Hepatocyte (in vitro differentiated cells): ENCODE measurements around the gene EXPH5. TPM values are rescaled to one million over a fixed set of nuclear protein-coding genes. Genes with fewer than 3 reads are reported as not detected.

Source experiments
- DNase-seq: peaks from one replicate; pipeline ENCODE4 v3.0.0-alpha.2; 2016; ENCODE audit warnings: low spot score
- H2AFZ ChIP-seq: fragments of 200-600 bp; sonication (generic); 2 replicates; pipeline ENCODE4 v1.6.0; 2016; ENCODE audit warnings: antibody characterized with exemption, mild to moderate bottlenecking
- H3K27ac ChIP-seq: fragments of 200-600 bp; sonication (generic); 2 replicates; pipeline ENCODE4 v1.5.1; 2016; ENCODE audit warnings: mild to moderate bottlenecking
- H3K27me3 ChIP-seq: fragments of 200-600 bp; sonication (generic); 2 replicates; pipeline ENCODE4 v1.6.1; 2016
- H3K36me3 ChIP-seq: fragments of 200-600 bp; sonication (generic); replicated peaks from 2 replicates; pipeline ENCODE4 v1.5.1; 2016; ENCODE audit warnings: low read depth; ENCODE audit not compliant: insufficient read depth
- H3K4me1 ChIP-seq: fragments of 200-600 bp; sonication (generic); 2 replicates; pipeline ENCODE4 v1.5.1; 2016; ENCODE audit warnings: mild to moderate bottlenecking, moderate library complexity; ENCODE audit not compliant: insufficient read depth
- H3K4me2 ChIP-seq: fragments of 200-600 bp; sonication (generic); 2 replicates; pipeline ENCODE4 v1.6.0; 2016
- H3K4me3 ChIP-seq: fragments of 200-600 bp; sonication (generic); 2 replicates; pipeline ENCODE4 v1.5.1; 2016; ENCODE audit warnings: mild to moderate bottlenecking
- H3K79me2 ChIP-seq: fragments of 200-600 bp; sonication (generic); 2 replicates; pipeline ENCODE4 v1.6.0; 2017; ENCODE audit warnings: mild to moderate bottlenecking
- H3K9me2 ChIP-seq: fragments of 200-600 bp; sonication (generic); replicated peaks from 2 replicates; pipeline ENCODE4 v1.6.0; 2017; ENCODE audit warnings: mild to moderate bottlenecking; ENCODE audit not compliant: insufficient read depth
- H3K9me3 ChIP-seq: fragments of 200-600 bp; sonication (generic); 2 replicates; pipeline ENCODE4 v1.5.1; 2016; ENCODE audit warnings: low read depth, mild to moderate bottlenecking
- H4K20me1 ChIP-seq: fragments of 200-600 bp; sonication (generic); 2 replicates; pipeline ENCODE4 v1.6.0; 2016; ENCODE audit warnings: mild to moderate bottlenecking; ENCODE audit not compliant: insufficient read depth, poor library complexity, severe bottlenecking
- EZH2 ChIP-seq: fragments of 200-600 bp; sonication (generic); IDR thresholded peaks from 2 replicates; pipeline ENCODE4 v1.6.1; 2016; ENCODE audit warnings: antibody characterized with exemption, mild to moderate bottlenecking, borderline replicate concordance
- EZH2phosphoT487 ChIP-seq: fragments of 200-600 bp; sonication (generic); IDR thresholded peaks from one replicate; pipeline ENCODE4 v1.6.1; 2018; ENCODE audit warnings: antibody characterized with exemption, mild to moderate bottlenecking, low read depth, moderate library complexity; ENCODE audit not compliant: unreplicated experiment, severe bottlenecking
- WGBS: methylation state at CpG from one replicate; pipeline ENCODE4 v1.1.6; 2016; ENCODE audit warnings: low lambda C conversion rate; ENCODE audit errors: missing lambda C conversion rate; 5-methylcytosine and 5-hydroxymethylcytosine counted together
- polyA plus RNA-seq: library from polyadenylated mRNA; unstranded; fragments of >200 nt; fragmentation: Nextera tagmentation; extraction: Ambion mirVana; gene quantifications from 2 replicates; pipeline ENCODE4 v1.2.1, GENCODE V29; 2016
- total RNA-seq: library from RNA; depleted of rRNA; stranded (reverse); fragments of >200 nt; gene quantifications from 2 replicates; pipeline ENCODE4 v1.2.3, GENCODE V29; 2014
- TF ChIP-seq, protein P1 (sequence below): fragments of 200-600 bp; sonication (generic); IDR thresholded peaks from 2 replicates; pipeline ENCODE4 v1.5.1; 2016; ENCODE audit warnings: antibody characterized with exemption, mild to moderate bottlenecking; ENCODE audit not compliant: poor library complexity

Gene EXPH5
- total and polyA plus RNA-seq, 2 experiments from 2014 or later, result 1.8 to 4.5 TPM

DNA sequence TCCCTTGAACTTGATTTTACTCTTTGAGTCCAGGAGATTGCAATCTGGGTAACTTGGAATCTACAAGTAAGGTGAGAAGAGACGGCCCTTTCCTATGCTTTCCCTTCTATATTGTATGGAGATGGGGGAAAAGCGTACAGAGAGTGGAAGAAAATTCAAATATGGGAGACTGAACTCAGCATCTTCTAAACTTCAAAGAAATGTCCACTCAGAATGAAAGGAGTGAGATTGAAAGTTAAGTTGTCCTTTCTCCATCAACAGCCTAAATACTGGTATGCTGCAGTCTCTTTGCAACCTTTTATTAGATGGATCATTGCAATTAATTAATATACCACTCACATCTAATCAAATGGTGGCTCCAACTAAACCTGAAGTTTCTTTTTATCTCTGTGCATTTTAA is 6.4 kb upstream of the EXPH5 start:
- no peaks in the 10 kb centered on the region for H3K4me1 ChIP-seq
- 71% methylated on average over 2 of the region's 2 CpGs for WGBS
- H3K27me3 ChIP-seq, result no peaks in the 10 kb centered on the region
- no peak for DNase-seq
- no peak overlapping the region for H2AFZ ChIP-seq
- no peaks in the 10 kb centered on the region for H4K20me1 ChIP-seq
- no peak overlapping the region for H3K27ac ChIP-seq
- TF ChIP-seq EZH2, result no peak
- no peak for TF ChIP-seq EZH2phosphoT487
- TF ChIP-seq, protein P1, sequence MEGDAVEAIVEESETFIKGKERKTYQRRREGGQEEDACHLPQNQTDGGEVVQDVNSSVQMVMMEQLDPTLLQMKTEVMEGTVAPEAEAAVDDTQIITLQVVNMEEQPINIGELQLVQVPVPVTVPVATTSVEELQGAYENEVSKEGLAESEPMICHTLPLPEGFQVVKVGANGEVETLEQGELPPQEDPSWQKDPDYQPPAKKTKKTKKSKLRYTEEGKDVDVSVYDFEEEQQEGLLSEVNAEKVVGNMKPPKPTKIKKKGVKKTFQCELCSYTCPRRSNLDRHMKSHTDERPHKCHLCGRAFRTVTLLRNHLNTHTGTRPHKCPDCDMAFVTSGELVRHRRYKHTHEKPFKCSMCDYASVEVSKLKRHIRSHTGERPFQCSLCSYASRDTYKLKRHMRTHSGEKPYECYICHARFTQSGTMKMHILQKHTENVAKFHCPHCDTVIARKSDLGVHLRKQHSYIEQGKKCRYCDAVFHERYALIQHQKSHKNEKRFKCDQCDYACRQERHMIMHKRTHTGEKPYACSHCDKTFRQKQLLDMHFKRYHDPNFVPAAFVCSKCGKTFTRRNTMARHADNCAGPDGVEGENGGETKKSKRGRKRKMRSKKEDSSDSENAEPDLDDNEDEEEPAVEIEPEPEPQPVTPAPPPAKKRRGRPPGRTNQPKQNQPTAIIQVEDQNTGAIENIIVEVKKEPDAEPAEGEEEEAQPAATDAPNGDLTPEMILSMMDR, result no peak
- no peak overlapping the region for H3K4me3 ChIP-seq
- H3K9me3 ChIP-seq, result no peaks in the 10 kb centered on the region
- no peak overlapping the region for H3K4me2 ChIP-seq
- H3K36me3 ChIP-seq, result no peaks in the 10 kb centered on the region
- H3K9me2 ChIP-seq, result no peaks in the 10 kb centered on the region
- H3K79me2 ChIP-seq, result no peaks in the 10 kb centered on the region

DNA sequence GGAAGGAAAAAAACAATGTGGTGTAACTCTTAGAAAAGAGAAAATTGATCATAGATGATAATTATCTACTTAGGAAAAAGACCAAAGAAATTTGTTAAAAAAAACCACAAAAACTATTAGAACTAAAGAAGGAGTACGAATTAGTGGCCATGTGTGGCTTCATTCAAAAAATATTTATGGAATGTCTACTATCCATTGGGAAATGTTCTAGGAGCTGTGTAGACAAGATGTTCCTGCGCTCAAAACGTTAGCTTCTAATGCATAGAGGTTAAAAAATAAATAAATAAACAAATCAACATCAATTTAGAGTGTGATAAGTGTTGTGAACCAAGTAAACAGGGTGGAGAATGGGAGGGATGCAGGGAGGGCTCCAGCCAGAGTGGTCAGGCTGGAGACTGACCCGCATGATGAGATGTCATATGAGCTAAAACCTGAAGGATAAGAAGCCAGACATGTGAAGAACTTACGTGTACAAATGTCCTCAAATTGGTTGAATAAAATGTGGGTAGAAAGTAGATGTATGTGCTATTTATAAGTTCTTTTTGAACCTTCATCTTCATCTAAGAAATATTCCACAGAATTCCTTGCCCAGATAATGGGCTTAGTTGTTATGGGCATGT is 4.3 kb upstream of the EXPH5 start:
- H3K79me2 ChIP-seq, result no peaks in the 10 kb centered on the region
- TF ChIP-seq, protein P1, result no peak
- TF ChIP-seq EZH2phosphoT487 (no peak), EZH2 (no peak)
- no peaks in the 10 kb centered on the region for H3K4me1 ChIP-seq
- H3K36me3 ChIP-seq, result no peaks in the 10 kb centered on the region
- no peaks in the 10 kb centered on the region for H3K9me3 ChIP-seq
- H3K9me2 ChIP-seq, result no peaks in the 10 kb centered on the region
- no peak overlapping the region for H3K27ac ChIP-seq
- no peaks in the 10 kb centered on the region for H3K27me3 ChIP-seq
- WGBS, result 80% methylated on average over 5 of the region's 5 CpGs
- H3K4me2 ChIP-seq, result no peak overlapping the region
- H4K20me1 ChIP-seq, result no peaks in the 10 kb centered on the region
- no peak overlapping the region for H3K4me3 ChIP-seq
- no peak overlapping the region for H2AFZ ChIP-seq
- no peak for DNase-seq

DNA sequence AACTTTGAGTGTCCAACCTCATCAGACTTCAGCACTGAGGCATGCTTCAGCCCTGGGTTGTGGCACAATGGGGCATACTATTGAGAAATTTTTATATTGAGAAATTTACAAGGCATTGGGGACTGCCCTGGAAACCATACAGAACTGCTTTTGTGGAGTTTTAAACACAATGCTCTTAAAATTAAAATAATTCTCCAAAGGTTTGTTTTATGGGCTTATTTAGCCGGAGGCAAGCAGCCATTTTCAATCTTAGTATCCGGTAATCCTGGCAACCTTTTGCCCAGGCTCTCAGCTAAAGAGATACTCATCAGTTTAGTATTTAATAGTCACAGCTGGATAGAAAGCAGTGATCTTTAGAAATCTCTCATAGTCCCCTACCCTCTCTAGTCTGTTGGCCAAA is 3.1 kb upstream of the EXPH5 start:
- TF ChIP-seq, protein P1, result no peak
- TF ChIP-seq EZH2, result no peak
- TF ChIP-seq EZH2phosphoT487, result no peak
- WGBS, result 39% methylated on average over 2 of the region's 2 CpGs
- H3K79me2 ChIP-seq, result peaks cover 2% of the 10 kb centered on the region

More for the DNA sequence above, 3.1 kb upstream of the EXPH5 start:
- Histone ChIP-seq H3K27me3 (peaks cover 6% of the 10 kb centered on the region), H3K4me2 (no peak overlapping the region), H3K9me2 (no peaks in the 10 kb centered on the region), H3K36me3 (no peaks in the 10 kb centered on the region), H4K20me1 (no peaks in the 10 kb centered on the region), H2AFZ (no peak overlapping the region), H3K27ac (no peak overlapping the region), H3K9me3 (no peaks in the 10 kb centered on the region), H3K4me3 (no peak overlapping the region), H3K4me1 (peaks cover 4% of the 10 kb centered on the region)
- DNase-seq, result no peak
